HG03159 (cell line): Measurements from ENCODE around the gene PTPN1.

Experiments
- ATAC-seq: cut with Tn5 transposase; IDR thresholded peaks from one replicate; pipeline ENCODE4 v1.9.1; 2021; ENCODE audit warnings: mild to moderate bottlenecking, moderate library complexity; ENCODE audit not compliant: unreplicated experiment

Gene PTPN1

GRCh38 chr20:50628853-50629669 lies 118.9 kb downstream of the PTPN1 start:
- ATAC-seq = no peak

GRCh38 chr20:50629670-50630045 lies 119.5 kb downstream of the PTPN1 start:
- ATAC-seq = no peak

DNA sequence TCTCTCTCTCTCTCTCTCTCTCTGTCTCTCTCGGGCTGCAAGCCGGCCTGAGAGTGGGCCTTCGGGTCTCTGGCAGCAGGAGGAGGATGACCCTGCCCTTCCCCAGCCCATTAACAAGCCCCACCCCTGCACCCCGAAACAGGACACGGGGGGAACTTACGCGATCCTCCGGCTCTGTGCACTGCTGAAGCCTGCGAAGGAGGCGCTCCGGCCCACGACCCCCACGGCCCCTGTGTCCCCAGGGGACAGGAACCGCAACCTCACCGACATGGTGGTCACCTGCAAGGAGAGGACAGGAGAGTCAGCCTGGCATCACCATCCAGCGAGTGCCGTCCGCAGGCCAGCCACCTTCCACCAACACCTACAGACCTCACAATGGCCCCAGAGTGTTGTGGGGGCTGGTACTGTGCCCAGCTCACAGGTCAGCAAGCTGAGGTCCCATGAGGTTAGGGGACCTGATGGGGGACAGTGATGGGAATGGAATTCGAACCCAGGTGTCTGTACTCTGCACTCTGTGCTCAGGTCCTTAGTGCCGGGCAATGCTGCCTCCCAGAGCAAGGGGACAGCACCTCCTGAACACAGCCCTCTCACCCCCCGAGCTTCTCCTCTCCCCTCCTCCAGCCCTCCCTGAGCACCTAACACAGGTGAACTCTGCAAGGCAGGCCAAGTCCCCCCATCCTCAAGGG lies 120.5 kb downstream of the PTPN1 start:
- ATAC-seq = no peak

GRCh38 chr20:50632236-50632635 lies 122.1 kb downstream of the PTPN1 start:
- no peak for ATAC-seq

- ATAC-seq = no peak
These were observed 122.5 kb downstream of the PTPN1 start for GRCh38 chr20:50632701-50633100.

- ATAC-seq = no peak
These were observed 123.2 kb downstream of the PTPN1 start for GRCh38 chr20:50633361-50633760.

GRCh38 chr20:50634191-50634590 lies 124.0 kb downstream of the PTPN1 start:
- no peak for ATAC-seq
